Skeletal muscle tissue (tissue), 4 donors: ENCODE results near the gene TRDN. TPM values are rescaled to one million over a fixed set of nuclear protein-coding genes. Genes with fewer than 3 reads are reported as not detected.
"Not testable (repeated sequence)": the region's sequence is repeated elsewhere in the genome, so short reads cannot be mapped to it uniquely, and the experiment has no call there.

Experiments
- H3K27ac ChIP-seq: one replicate; pipeline ENCODE4 v1.7.0; 2013; ENCODE audit warnings: mild to moderate bottlenecking, low read depth, low read length, inconsistent platforms
- H3K27me3 ChIP-seq, 3 donors: one replicate each; pipeline ENCODE4 v1.7.0; 2013; ENCODE audit warnings: low read length in 3 of 3; ENCODE audit not compliant: control insufficient read depth in 3 of 3, insufficient read depth in 3 of 3
- H3K36me3 ChIP-seq, 3 donors: one replicate each; pipeline ENCODE4 v1.7.0; 2013; ENCODE audit warnings: low read length in 3 of 3; ENCODE audit not compliant: control insufficient read depth in 3 of 3, insufficient read depth in 3 of 3
- H3K4me1 ChIP-seq, 3 donors: one replicate each; pipeline ENCODE4 v1.7.0; 2013; ENCODE audit warnings: low read length in 3 of 3, mild to moderate bottlenecking in 3 of 3; ENCODE audit not compliant: control insufficient read depth in 3 of 3, insufficient read depth in 3 of 3
- H3K4me3 ChIP-seq, 3 donors: one replicate each; pipeline ENCODE4 v1.7.0; 2013; ENCODE audit warnings: low read length in 3 of 3
- H3K9ac ChIP-seq, 3 donors: one replicate each; pipeline ENCODE4 v1.7.0; 2013; ENCODE audit warnings: low read length in 3 of 3, mild to moderate bottlenecking in 3 of 3, moderate library complexity in 2 of 3, low read depth in 1 of 3
- H3K9me3 ChIP-seq, 3 donors: one replicate each; pipeline ENCODE4 v1.7.0; 2013; ENCODE audit warnings: low read length in 3 of 3; ENCODE audit not compliant: control insufficient read depth in 3 of 3
- total RNA-seq: library from RNA; depleted of rRNA; stranded (reverse); fragments of >200 nt; gene quantifications from one replicate; pipeline ENCODE4 v1.2.3, GENCODE V29; 2014
- donor health status: Osteomylitis.

TRDN gene
- total RNA-seq, 1 donor from 2014 or later = 73.1 TPM

DNA sequence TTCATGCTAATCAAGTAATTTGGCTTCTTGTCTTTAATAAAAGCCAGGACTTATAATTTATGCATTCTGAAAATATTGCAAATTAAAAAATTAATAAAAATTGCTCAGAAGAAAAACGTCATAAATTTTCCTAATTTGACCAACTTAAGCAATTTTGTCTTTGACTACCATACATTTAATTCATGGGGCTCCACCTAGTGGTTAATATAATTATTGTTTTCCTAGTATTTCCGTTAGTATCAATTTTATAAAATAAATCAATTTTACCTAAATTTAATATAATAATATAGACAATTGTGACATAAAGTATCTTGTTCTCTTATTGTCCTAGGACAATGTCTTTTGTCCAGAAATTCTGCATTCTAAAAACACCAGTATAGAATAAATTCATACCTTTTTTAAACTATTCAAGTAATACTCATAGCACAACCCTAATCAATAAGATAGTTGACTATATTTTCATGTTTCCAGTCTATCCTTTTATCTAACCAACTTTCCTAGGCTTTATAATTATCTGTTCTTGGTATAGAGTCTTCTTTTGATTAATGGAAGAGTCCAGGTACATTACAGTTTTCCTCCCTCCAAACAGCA lies 319.9 kb downstream of the TRDN start:
- Histone ChIP-seq H3K27ac (no peak overlapping the region), H3K9me3 (no peaks in the 10 kb centered on the region), H3K9ac (no peak overlapping the region), H3K4me1 (no peaks in the 10 kb centered on the region), H3K36me3 (peaks cover 0 to 5% (median 5%) of the 10 kb centered on the region in 3 donors), H3K4me3 (no peak overlapping the region), H3K27me3 (no peaks in the 10 kb centered on the region)

GRCh38 chr6:123314459-123314858 lies 322.3 kb downstream of the TRDN start:
- H3K27ac ChIP-seq, H3K36me3 ChIP-seq, H3K9me3 ChIP-seq, H3K4me3 ChIP-seq, H3K27me3 ChIP-seq, H3K9ac ChIP-seq, H3K4me1 ChIP-seq: not testable (repeated sequence)

- H3K36me3 ChIP-seq = no peaks in the 10 kb centered on the region
- H3K27me3 ChIP-seq = no peaks in the 10 kb centered on the region
- H3K4me3 ChIP-seq = no peak overlapping the region
- no peak overlapping the region for H3K27ac ChIP-seq
- H3K9ac ChIP-seq = no peak overlapping the region
- no peaks in the 10 kb centered on the region for H3K9me3 ChIP-seq
- H3K4me1 ChIP-seq = peaks cover 0 to 8% (median 0%) of the 10 kb centered on the region in 3 donors
Measured at GRCh38 chr6:123309130-123309529, 327.6 kb downstream of the TRDN start.

DNA sequence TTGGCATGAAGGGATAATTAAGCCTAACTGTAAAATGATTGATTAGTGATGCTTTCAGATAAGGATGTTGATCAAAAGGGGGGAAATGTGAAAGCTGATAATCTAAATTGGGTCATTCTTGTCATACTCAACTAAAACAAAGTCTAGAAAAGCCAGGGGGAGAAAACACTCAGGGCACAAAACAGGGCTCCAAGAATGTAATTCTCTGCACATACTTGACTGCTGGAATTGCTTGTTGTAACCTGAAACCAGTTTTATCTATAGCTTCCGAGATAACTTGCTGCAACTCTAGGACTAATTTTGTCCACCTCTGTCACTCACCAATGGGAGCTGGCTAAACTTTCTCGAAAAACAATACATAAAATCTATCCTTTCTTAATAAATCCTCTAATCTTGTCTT lies 330.4 kb downstream of the TRDN start:
- Histone ChIP-seq H3K27me3 (no peaks in the 10 kb centered on the region), H3K27ac (no peak overlapping the region), H3K9ac (no peak overlapping the region), H3K9me3 (no peaks in the 10 kb centered on the region), H3K4me1 (peaks cover 0 to 8% (median 0%) of the 10 kb centered on the region in 3 donors), H3K4me3 (no peak overlapping the region), H3K36me3 (no peaks in the 10 kb centered on the region)

DNA sequence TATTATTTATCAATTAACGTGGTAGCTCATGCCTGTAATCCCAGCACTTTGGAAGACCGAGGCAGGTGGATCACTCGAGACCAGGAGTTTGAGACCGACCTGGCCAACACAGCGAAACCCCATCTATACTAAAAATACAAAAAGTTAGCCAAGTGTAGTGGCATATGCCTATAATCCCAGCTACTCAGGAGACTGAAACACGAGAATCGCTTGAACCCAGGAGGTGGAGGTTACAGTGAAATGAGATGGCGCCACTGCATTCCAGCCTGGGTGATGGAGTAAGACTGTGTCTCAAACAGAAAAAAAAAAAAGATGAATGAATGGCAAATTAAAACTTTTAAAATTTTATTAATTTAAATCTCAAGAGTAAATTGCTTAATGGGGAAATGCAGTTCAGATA lies 341.1 kb downstream of the TRDN start:
- Histone ChIP-seq H3K9me3 (no peaks in the 10 kb centered on the region), H3K4me1 (peaks cover 4 to 8% (median 7%) of the 10 kb centered on the region in 3 donors), H3K27me3 (no peaks in the 10 kb centered on the region), H3K4me3 (no peak overlapping the region), H3K27ac (no peak overlapping the region), H3K9ac (no peak overlapping the region), H3K36me3 (no peaks in the 10 kb centered on the region)

DNA sequence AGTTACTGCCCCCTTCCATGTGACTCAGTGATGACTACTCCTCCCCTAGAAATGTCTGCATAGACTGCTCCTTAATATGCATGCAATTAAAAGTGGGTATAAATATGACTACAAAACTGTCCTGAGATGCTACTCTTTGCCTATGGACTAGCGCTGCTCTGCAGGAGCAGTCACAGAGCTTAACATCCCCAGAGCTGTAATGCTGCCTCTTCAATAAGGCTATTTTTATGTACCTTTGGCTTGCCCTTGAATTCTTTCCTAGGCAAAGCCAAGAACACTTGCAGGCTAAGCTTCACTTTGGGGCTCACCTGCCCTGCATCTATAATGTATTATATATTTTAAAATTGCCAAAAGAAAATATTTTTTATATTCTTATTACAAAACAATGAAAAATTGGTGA lies 341.6 kb downstream of the TRDN start:
- Histone ChIP-seq H3K27ac (no peak overlapping the region), H3K4me3 (no peak overlapping the region), H3K36me3 (no peaks in the 10 kb centered on the region), H3K9me3 (no peaks in the 10 kb centered on the region), H3K27me3 (no peaks in the 10 kb centered on the region), H3K9ac (no peak overlapping the region), H3K4me1 (peaks cover 4 to 8% (median 7%) of the 10 kb centered on the region in 3 donors)

- H3K27me3 ChIP-seq = no peaks in the 10 kb centered on the region
- H3K4me1 ChIP-seq = no peaks in the 10 kb centered on the region
- no peak overlapping the region for H3K27ac ChIP-seq
- H3K9ac ChIP-seq = no peak overlapping the region
- H3K9me3 ChIP-seq = no peaks in the 10 kb centered on the region
- no peaks in the 10 kb centered on the region for H3K36me3 ChIP-seq
- no peak overlapping the region for H3K4me3 ChIP-seq
Measured at GRCh38 chr6:123288649-123289048, 348.1 kb downstream of the TRDN start.

DNA sequence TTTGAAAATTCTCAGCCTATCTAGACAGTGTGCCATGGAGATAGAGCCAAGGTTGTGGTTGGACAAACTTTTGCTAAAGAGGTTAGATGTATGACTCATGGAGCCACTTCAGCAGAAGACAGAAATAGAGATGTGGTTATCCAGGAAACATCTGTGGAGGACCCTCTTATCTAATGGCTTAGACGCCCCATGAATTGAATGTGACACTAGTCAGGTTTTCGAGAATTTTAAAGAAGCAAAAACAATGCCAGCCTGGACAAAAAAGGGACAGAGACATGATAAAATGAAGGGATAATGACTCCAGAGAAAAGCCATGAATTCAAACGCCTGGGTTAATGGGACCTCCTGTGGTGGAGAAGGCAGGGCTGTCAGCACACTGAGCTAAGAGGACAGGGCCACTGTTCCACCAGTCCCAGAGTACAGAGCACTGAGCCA lies 360.2 kb downstream of the TRDN start:
- H3K9me3 ChIP-seq = no peaks in the 10 kb centered on the region
- no peak overlapping the region for H3K27ac ChIP-seq
- no peak overlapping the region for H3K9ac ChIP-seq
- H3K36me3 ChIP-seq = peaks cover 0 to 13% (median 4%) of the 10 kb centered on the region in 3 donors
- H3K27me3 ChIP-seq = no peaks in the 10 kb centered on the region
- H3K4me3 ChIP-seq = no peak overlapping the region
- peaks cover 0 to 4% (median 0%) of the 10 kb centered on the region in 3 donors for H3K4me1 ChIP-seq

DNA sequence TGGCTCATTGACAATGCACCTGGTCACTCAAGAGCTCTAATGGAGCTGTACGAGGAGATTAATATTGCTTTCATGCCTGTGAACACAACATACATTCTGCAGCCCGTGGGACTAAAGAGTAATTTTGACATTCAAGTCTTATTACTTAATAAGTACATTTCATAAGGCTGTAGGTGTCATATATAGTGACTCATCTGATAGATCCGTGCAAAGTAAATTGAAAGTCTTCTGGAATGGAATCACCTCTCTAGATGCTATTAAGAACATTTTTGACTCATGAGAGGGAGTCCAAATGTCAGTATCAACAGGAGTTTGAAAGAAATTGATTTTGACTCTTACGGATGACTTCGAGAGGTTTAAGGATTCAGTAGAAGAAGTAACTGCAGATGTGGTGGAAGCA lies 372.8 kb downstream of the TRDN start:
- Histone ChIP-seq H3K27ac (no peak overlapping the region), H3K36me3 (peaks cover 0 to 12% (median 9%) of the 10 kb centered on the region in 3 donors)

GRCh38 chr6:123240626-123241025 lies 396.1 kb downstream of the TRDN start:
- Histone ChIP-seq H3K27me3 (no peaks in the 10 kb centered on the region), H3K9ac (no peak overlapping the region), H3K36me3 (peaks cover 0 to 7% (median 0%) of the 10 kb centered on the region in 3 donors), H3K4me3 (no peak overlapping the region), H3K27ac (no peak overlapping the region), H3K4me1 (no peaks in the 10 kb centered on the region), H3K9me3 (no peaks in the 10 kb centered on the region)

More for the DNA sequence above, 372.8 kb downstream of the TRDN start:
- no peak overlapping the region for H3K9ac ChIP-seq
- no peak overlapping the region for H3K4me3 ChIP-seq
- no peaks in the 10 kb centered on the region for H3K27me3 ChIP-seq
- H3K9me3 ChIP-seq = no peaks in the 10 kb centered on the region
- H3K4me1 ChIP-seq = no peaks in the 10 kb centered on the region
